ENCODE data around the gene SPRED2.

SPRED2 gene

DNA sequence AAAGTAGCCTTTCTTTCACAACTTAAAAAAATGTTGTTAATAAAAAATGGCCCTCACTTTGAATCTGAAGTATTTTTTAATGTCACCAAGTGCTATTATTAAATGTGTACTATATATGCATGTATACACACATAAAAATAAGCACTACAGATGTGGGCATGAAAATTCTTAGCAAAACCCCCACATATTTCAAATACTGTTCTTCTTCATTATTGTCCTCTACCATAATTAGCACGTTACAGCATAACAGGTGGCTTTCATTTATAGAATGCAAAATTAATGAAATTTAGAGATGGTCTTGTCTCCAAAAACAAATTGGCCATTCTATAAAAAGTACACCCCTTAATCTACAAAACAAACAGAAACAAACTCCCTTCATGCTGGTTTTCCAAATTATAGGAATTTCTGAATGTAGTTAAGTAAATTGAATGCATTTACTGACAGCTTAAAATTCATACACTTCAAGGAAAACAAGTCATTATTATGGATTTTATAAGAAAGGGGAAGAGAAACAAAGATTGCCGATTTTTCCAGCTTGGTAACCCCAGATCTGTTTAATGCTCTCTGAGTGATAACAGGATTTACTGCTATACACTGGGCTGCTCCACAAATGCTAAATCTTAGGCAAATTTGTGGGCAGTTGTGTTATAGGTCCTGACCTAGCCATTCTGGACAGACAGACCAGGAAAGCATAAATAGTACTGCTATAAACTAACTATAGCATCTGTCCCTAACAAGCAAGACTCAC, 67.2 kb downstream of the SPRED2 start:
- Histone ChIP-seq H3K27ac (no peak overlapping the region), H3K4me2 (ENCODE audit: low read length) (no peak overlapping the region), H3K9me3 (ENCODE audit: control insufficient read depth, low read length) (no peaks in the 10 kb centered on the region), H3K79me2 (peaks cover 31% of the 10 kb centered on the region), H3K4me1 (peaks cover 4% of the 10 kb centered on the region), H2AFZ (no peak overlapping the region), H3K9ac (no peak overlapping the region), H3K36me3 (ENCODE audit: control insufficient read depth, insufficient read depth, low read length) (no peaks in the 10 kb centered on the region), H3K4me3 (ENCODE audit: low read depth, low read length) (no peak overlapping the region), H3K27me3 (ENCODE audit: control insufficient read depth, insufficient read depth, low read length) (no peaks in the 10 kb centered on the region)
- TF ChIP-seq, protein P1, sequence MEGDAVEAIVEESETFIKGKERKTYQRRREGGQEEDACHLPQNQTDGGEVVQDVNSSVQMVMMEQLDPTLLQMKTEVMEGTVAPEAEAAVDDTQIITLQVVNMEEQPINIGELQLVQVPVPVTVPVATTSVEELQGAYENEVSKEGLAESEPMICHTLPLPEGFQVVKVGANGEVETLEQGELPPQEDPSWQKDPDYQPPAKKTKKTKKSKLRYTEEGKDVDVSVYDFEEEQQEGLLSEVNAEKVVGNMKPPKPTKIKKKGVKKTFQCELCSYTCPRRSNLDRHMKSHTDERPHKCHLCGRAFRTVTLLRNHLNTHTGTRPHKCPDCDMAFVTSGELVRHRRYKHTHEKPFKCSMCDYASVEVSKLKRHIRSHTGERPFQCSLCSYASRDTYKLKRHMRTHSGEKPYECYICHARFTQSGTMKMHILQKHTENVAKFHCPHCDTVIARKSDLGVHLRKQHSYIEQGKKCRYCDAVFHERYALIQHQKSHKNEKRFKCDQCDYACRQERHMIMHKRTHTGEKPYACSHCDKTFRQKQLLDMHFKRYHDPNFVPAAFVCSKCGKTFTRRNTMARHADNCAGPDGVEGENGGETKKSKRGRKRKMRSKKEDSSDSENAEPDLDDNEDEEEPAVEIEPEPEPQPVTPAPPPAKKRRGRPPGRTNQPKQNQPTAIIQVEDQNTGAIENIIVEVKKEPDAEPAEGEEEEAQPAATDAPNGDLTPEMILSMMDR (IDR thresholded peaks at IDR 0.05), result no peak

DNA sequence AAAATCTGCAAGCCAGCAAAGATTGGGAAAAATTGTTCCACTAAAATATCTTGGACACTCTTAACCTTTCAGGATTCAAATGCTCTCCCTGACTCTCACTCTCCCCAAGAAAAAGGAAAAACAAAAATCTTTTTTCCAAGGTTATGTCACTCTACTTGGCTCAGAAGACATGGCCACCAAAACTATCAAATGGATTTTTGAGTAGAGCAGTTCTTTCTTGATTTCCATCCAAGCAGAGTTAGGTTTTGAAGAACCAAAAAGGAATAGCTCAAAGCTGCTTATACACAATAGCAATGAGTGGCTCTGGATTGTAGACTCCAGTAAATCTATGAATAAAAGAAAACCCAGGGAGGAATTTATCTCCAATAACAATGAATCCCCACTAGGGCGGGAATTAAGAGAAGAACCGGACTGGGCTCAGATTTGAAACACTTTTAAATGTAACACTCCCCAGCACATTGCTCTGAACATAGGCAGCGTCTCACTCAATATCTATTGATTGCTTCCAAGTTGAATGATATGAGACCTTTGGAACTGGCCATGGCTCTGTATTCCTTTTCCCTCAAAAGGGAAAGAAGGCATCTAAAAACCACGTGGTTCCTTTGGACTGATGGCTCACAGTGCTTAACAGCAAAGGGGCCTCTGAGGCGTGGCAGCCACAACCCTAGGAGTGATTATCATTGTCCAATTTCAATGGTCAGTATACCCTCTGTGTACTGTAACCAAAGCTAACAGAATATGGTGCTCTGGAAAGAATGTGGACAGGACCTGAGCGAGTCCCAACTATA, 68.3 kb downstream of the SPRED2 start:
- H3K4me1 ChIP-seq, result peaks cover 4% of the 10 kb centered on the region
- H3K27ac ChIP-seq, result no peak overlapping the region
- no peaks in the 10 kb centered on the region for H3K36me3 ChIP-seq (ENCODE audit: control insufficient read depth, insufficient read depth, low read length)
- H3K27me3 ChIP-seq (ENCODE audit: control insufficient read depth, insufficient read depth, low read length), result no peaks in the 10 kb centered on the region
- peaks cover 30% of the 10 kb centered on the region for H3K79me2 ChIP-seq
- H3K9ac ChIP-seq, result no peak overlapping the region
- H3K4me2 ChIP-seq (ENCODE audit: low read length), result no peak overlapping the region
- TF ChIP-seq, protein P1 (IDR thresholded peaks at IDR 0.05), result no peak
- H3K9me3 ChIP-seq (ENCODE audit: control insufficient read depth, low read length), result no peaks in the 10 kb centered on the region
- H3K4me3 ChIP-seq (ENCODE audit: low read depth, low read length), result no peak overlapping the region
- no peak overlapping the region for H2AFZ ChIP-seq

DNA sequence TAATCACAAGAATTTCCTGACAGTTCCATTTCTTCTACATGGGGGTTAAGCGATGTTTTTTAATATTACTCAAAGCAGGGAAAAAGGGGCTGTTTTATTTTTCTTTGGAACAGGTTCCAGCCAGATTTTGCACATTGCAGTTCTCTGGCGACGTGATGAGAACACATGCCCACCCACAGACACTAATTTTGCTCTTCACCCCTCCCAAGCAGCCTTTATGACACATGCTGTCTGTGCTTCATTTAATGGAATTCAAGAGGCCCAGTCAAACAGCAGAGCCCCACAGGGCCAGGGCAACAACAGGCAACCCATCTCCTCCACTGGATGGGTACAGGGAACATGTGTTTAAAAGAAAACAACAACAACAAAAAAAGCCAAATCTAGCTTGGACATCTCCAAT, 70.8 kb downstream of the SPRED2 start:
- Histone ChIP-seq H3K36me3 (ENCODE audit: control insufficient read depth, insufficient read depth, low read length) (no peaks in the 10 kb centered on the region), H3K27ac (no peak overlapping the region), H3K9ac (no peak overlapping the region), H3K79me2 (peaks cover 28% of the 10 kb centered on the region), H2AFZ (no peak overlapping the region), H3K4me1 (peaks cover 9% of the 10 kb centered on the region), H3K4me3 (ENCODE audit: low read depth, low read length) (no peak overlapping the region), H3K27me3 (ENCODE audit: control insufficient read depth, insufficient read depth, low read length) (no peaks in the 10 kb centered on the region), H3K9me3 (ENCODE audit: control insufficient read depth, low read length) (no peaks in the 10 kb centered on the region), H3K4me2 (ENCODE audit: low read length) (no peak overlapping the region)
- TF ChIP-seq, protein P1 (IDR thresholded peaks at IDR 0.05), result no peak

DNA sequence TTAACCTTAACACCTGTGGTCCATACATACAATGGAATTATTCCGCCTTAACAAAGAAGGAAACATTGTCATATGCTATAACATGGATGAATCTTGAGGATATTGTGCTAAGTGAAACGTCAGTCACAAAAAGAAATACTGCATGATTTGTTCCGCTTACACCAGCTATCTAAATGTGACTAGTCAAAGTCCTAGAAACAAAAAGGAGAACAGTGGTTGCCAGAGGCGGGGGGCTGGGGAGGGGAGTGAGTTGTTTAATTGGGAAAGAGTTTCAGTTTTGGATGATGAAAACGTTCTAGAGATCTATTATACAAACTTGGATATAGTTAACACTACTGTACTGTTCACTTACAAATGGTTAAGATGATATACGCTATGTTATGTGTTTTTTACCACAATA, 72.0 kb downstream of the SPRED2 start:
- Histone ChIP-seq H3K9ac (no peak overlapping the region), H3K9me3 (ENCODE audit: control insufficient read depth, low read length) (no peaks in the 10 kb centered on the region), H3K79me2 (peaks cover 38% of the 10 kb centered on the region), H3K4me1 (peaks cover 9% of the 10 kb centered on the region), H2AFZ (no peak overlapping the region), H3K27me3 (ENCODE audit: control insufficient read depth, insufficient read depth, low read length) (no peaks in the 10 kb centered on the region), H3K4me3 (ENCODE audit: low read depth, low read length) (no peak overlapping the region), H3K4me2 (ENCODE audit: low read length) (no peak overlapping the region), H3K27ac (no peak overlapping the region), H3K36me3 (ENCODE audit: control insufficient read depth, insufficient read depth, low read length) (no peaks in the 10 kb centered on the region)
- TF ChIP-seq, protein P1 (IDR thresholded peaks at IDR 0.05), result no peak

Data from parathyroid adenoma (tissue), 2 donors.